GM19395 (cell line): ENCODE measurements around the gene ZBTB44.

Experiments
- ATAC-seq: cut with Tn5 transposase; IDR thresholded peaks from one replicate; pipeline ENCODE4 v1.9.1; 2021; ENCODE audit warnings: mild to moderate bottlenecking, moderate library complexity; ENCODE audit not compliant: unreplicated experiment

The ZBTB44 gene

DNA sequence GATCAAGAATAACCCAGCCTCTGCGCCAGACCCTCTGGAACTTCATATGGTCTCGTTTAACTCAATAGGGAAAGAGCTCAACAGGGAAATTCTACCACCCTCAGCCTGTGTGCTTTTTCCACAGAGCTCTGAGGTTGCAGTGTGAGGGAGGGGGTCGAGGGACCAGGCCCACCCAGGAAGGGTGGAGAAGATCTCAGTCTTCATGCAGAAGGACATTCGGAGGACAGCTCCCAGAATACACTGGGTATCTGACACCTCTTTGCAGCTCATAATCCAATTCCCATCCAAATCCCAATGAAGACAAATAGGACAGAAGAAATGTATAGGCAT lies 98.5 kb downstream of the ZBTB44 start:
- ATAC-seq: no peak

DNA sequence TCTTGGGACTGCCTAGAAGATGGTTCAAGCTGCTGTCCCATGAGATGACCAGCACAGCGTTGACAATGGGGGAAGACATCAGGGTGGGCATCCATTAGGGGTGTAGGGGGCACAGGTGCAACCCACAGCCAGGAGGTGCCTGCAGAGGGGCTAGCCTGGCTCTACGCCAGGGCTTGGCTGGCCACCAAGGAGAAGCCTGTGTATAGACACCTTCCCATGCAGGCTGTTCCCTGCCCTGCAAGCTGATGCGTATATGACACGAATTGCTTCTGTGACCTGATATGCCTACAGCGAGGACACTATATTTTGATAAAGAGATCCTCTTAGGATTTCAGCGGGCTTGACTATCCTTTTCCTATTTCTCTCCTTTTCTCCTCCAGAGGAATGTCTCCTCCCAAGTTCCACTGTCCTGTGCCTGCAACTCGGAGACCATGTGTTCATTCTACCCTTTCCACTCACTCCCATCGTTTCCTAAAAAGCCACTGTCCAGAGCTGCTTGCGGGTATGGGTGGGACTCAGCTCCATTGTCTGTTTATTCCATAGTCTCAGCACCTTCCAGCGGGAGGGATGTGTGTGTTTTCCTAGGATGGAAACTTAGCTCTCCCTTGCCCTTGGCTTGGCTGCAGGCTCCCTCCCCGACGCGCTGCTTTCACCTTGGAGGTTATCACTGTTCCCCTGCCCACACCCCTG lies 99.0 kb downstream of the ZBTB44 start:
- ATAC-seq: no peak

DNA sequence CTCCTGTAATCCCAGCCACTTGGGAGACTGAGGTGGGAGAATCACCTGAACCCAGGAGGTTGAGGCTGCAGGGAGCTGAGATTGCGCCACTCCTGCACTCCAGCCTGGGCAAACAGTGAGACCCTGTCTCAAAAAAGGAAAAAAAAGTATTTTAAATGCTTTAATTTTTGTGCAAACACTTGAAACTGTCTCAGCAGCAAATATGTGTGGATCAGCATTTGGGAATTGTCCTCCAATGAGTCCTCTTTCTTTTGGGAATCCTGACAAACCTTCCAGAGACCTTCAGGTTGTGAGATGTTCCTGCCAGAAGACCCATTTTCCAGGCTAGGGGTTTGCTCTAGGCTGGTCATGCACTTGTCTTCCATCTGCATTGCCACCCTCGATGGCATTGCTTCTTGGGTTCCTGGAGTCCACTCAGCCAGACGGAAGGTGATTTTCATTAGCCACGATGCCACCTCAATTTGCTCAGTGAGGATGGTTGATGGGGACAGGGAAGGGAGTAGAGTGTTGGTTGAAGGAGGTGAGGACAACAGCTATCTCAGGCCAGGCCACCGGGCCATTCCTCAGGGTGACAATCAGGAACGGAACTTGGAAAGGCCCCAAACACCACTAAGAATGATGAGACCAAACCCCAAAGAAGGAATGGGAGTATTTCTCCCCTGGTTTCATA lies 99.7 kb downstream of the ZBTB44 start:
- ATAC-seq: no peak

DNA sequence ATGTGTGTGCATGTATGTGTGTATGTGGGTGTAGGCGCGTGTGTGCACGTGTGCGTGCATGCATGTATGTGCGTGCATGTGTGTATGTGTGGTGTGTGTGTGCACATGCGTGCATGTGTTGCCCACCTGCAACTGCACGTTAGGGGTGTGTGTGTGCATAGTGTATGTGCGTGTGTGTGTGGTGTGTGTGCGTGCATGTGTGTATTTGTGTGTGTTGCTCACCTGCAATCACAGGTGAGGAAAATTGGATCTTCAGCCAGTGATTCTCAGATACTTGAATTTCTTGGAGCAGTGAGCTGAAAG lies 100.8 kb downstream of the ZBTB44 start:
- no peak for ATAC-seq

DNA sequence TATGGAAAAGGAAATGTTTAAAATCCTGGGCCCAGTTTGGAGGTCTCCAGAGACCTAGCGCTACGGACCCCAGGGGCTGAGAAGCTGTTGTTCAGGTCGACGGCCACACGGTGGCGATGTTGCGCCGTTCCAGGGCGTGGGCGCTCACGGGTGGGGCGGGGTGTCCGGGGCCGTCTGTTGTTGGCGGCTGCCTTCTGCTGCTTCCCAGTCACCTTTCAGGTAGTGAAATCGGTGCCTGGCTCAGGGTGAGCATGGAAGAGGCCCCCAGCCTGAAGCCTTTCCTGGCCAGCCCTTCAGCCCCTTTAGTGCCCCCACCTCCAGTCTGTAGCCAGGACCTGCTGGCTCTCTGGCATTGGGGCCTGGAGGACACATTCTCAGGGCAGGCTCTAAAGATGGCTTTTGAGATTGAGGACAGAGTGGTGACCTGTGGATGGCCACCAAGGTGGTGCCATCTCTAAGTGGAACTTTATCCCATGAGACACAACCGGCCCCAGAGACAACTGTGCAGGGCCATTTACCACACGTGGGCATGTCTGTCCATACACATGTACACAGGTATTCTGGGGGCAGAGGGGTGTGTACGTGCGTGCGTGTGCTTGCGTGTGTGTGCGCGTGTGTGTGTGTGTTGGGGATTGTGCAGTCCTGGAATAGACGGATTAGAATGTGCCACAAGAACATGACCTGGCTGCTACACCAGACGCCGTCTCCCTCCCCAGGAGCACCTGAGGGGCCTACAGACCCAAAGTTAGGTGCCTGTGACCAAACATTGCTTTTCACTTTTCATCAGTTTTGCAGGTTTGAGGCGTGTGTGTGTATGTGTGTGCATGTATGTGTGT lies 101.4 kb downstream of the ZBTB44 start:
- peak; percentile 83 for ATAC-seq

DNA sequence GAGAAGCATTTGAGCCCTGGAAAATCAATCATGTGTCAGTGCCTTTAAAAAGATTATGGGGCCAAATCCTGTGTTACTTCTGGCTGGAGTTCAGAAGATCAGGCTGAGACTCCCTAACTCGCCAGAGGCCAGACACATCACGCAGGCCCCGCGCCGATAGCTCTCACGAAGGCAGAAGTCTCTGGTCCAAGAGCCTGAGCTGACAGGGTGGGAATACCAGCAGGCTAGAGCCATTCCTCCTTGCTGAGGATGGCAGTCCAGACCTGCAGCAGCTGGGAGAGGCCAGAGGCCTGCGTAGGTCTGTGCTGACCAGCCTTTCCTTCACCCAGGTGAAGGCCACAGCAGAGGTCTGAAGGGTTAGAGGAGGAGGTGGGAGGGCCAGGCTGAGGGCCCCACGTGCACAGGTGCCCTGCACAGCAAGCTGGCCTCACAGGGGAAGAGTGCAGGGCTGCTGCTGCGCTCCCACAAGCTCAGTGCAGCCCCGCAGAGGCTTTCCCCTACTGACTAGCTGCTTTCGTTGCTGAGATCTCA lies 102.2 kb downstream of the ZBTB44 start:
- no peak for ATAC-seq

DNA sequence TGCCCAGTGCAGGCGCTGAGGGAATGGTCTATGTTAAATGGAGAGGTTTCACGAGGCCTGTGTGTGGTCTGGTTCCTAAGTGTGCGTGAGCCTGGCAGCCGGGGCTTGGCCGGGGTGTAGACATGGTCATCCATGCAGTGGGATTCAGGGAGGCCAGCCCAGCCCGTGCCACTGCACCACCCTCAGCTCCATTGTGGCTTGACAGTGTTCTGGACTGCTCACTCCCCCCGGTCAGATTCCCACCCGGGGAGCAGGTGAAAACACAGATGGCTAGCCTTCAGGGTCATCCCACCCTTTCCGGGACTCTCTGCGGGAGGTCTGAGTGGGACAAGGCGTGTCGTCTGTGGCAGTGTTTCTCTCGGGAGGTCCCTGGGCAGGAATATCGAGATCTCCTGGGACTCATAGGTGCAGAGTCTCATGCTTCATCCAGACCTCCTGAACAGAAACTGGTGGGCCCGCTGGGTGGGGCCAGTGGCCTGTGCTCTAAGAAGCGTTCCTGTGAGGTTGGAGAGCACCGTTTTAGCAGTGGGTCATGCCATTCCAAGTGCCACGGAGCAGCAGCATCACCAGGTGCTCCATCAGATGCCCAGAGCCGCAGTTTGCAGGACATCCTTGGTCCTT lies 102.8 kb downstream of the ZBTB44 start:
- no peak for ATAC-seq

DNA sequence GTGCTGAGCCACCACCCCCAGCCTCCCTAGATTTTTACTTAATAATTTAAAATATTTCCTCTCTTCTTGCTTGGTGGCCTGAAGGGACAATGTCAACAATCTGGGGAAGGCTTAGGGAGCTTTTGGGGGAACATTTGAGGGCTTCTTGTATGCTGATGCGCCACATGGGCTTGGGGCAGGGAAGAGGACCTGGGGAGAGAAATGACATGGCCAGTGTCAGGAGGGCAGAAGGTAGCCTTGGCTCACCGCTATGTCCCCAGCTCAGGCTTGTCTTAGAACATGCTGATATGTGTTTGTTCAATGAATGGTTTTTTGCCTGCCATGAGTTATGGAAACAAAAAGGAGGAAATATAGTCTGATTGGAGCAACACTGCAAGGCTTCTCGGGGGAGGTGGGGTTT lies 103.6 kb downstream of the ZBTB44 start:
- ATAC-seq: no peak

DNA sequence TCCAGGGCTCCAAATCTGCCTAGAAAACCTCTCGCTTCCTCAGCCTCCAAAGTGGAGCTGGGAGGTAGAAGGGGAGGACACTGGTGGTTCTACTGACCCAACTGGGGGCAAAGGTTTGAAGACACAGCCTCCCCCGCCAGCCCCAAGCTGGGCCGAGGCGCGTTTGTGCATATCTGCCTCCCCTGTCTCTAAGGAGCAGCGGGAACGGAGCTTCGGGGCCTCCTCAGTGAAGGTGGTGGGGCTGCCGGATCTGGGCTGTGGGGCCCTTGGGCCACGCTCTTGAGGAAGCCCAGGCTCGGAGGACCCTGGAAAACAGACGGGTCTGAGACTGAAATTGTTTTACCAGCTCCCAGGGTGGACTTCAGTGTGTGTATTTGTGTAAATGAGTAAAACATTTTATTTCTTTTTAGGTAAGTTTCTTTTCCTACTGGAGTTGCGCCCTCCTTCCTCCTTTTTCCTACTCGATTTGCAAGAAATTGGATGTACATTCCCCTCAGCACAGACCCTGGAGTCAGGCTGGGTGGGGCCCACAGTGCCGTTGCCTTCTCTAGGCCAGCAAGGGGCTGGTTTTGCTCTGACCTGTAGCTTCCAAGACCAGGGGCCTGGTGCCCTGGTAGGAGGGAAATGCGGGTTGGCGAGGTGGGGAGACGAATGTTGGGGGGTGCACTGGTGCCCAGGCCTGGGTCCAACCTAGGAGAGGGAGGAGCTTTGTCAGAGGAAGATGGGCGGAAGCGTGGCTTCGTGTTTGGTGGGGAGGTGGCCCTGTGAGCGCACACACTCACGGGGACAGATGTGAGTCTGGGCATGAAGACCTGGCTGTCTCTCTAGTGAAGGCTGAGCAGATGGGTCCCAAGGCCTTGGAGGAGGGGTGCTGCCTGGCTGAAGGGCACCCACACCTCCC lies 104.5 kb downstream of the ZBTB44 start:
- ATAC-seq: no peak

DNA sequence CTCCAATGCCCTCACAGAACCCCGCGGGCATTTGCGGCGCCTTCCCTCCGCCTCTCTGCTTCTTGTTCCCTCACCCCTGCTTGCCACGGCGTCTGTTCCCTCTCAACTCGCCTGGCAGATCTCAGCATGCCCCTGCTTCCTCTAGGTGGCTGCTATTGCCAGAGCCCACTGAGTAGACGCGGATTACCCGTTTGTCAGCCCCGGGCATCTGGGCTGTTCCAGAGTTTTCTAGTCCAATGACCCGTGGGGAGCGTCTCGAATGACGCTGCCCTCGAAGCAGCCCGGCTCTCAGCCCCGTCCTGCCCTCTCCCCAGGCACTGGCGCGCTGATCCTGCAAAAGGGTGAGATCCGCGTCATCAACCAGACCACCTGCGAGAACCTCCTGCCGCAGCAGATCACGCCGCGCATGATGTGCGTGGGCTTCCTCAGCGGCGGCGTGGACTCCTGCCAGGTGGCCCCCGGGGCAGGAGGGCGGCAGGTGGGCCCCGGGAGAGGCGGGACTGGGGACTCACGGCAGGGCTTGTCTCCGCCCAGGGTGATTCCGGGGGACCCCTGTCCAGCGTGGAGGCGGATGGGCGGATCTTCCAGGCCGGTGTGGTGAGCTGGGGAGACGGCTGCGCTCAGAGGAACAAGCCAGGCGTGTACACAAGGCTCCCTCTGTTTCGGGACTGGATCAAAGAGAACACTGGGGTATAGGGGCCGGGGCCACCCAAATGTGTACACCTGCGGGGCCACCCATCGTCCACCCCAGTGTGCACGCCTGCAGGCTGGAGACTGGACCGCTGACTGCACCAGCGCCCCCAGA lies 105.4 kb downstream of the ZBTB44 start:
- no peak for ATAC-seq

DNA sequence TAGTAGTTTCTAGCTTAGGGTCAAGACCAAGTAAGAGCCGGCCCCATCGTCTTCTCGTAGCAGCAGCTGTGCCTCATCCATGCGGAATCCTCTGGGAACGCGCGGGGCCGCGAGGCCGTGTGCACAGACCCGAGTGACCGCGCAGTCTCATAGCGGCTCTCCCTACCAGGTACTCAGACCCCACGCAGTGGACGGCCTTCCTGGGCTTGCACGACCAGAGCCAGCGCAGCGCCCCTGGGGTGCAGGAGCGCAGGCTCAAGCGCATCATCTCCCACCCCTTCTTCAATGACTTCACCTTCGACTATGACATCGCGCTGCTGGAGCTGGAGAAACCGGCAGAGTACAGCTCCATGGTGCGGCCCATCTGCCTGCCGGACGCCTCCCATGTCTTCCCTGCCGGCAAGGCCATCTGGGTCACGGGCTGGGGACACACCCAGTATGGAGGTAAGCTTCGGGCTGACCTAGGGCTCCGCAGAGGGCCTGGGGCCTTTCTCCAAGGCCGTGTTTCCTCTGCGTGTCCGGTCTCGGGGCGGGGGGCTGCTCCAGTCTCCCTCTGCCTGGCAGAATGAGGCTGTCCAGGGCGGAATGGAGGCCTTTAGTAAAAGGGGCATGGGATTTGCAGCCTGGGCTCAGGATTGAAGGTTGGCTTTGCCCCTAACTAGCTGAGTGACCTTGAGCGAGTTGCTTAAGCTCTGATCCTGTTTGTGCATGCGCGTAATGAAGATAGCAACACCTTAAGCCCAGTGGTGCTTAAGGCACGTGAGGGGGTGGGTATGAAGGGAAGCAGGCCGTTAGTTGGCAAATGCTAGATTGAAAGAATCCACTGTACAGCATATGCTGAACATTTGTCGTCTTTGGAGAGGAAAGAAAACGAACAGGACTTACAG lies 106.2 kb downstream of the ZBTB44 start:
- no peak for ATAC-seq

DNA sequence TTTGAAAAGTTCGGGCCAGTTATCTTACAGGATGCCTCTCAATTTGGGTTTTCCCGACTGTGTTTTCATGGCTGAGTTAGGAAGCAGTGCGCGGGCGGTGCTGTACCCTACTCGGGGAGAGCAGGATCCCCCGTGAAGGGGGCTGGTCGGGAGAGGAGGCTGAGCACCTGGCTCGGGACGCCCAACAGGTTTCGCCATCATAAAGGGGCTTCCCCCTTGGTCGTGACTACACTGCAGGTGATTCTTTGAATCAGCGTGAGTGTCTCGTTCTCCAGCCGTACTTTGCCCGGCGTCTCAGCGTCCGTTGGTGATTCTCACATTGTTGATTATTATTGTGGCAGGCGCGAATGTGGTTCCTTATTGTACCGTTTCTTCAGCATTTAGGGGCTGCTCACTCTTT lies 108.6 kb downstream of the ZBTB44 start:
- ATAC-seq: no peak

DNA sequence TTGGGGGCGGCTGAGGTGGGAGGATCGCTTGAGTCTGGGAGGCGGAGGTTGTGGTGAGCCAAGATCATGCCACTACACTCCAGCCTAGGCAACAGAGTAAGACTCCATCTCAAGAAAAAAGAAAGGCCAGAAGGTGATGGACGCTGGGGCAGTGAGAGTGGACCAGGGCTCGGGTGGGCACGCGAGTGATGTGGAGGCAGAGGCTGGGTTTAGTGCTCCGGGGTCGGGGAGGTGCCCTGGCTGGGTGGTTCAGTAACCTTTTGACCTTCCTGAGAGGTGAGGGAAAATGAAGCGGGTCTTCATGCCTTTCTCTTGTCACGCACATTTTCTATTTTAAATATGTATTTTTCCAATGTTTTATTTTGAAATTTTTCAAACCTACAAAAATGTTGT lies 110.0 kb downstream of the ZBTB44 start:
- no peak for ATAC-seq

DNA sequence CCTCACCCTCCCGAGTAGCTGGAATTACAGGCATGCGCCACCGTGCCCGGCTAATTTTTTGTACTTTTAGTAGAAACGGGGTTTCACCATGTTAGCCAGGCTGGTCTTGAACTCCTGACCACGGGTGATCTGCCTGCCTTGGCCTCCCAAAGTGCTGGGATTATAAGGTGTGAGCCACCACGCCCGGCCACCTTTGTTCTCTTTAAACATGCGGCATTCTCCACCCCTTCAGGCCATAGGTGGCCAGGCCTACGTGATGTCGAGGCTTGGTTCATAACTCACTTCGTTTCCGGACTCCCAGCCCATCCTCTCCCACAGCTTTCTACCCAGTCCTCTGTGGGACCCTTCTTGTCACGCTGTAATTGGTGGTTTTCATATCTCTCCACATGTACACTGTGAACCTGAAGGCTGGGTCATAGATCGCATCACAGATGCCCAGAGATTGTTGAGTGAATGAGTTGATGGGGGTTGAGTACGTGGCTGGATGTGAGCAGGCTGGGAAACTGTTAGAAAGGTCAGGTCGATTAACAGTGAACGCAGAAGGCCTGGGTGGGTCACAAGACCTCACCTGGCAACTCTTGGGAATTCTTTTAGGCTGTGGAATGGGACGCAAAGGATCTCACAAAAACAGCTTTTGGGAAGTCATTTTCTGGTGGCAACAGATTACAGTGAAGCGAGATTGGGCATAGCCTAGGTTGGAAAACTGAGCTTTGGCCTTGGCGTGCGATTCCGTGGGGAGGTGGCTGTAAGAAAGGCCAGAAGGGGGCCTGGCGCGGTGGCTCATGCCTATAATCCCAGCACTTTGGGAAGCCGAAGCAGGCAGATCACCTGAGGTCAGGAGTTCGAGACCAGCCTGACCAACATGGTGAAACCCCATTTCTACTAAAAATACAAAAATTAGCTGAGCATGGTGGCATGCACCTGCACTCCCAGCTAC lies 110.7 kb downstream of the ZBTB44 start:
- no peak for ATAC-seq

DNA sequence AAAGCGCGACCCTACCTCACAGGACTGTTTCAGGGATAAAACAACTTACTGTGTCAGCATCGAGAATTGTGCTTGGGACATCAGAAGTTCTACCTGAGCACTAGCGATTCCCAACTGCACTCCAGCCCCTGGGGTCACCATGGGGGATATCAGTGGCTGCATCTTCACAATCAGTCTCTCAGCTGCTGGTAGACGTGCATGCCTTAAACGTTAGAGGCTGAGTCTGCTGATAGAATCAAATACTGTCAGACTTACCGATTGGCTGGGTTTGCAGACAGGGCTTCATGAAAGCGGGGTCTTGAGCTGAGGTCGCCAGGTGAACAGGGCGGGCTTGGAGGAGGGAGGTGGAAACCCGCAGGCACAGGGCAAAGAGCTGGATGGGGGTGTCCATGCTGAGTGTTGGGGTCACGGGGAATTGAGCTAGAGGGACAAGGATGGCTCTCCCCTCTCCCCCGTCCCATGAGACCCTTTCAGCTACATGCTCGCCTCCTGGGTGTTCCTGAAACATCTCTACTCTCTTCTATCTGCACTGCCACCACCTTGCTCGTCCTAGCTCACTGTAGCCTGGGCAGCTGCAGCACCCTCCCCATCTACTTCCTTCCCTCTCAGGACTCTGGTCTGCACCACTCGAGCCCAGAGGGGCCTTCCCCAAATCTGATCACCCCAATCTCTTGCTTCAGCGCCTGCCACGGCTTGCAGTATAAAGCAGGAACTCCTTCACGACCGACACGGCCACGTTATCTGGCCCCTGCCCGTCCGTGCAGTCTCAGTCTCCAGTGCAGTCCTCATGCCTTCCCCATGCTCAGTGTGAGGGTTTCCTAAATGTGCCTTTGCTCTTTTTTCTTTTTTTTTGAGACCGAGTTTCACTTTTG lies 111.7 kb downstream of the ZBTB44 start:
- ATAC-seq: no peak

DNA sequence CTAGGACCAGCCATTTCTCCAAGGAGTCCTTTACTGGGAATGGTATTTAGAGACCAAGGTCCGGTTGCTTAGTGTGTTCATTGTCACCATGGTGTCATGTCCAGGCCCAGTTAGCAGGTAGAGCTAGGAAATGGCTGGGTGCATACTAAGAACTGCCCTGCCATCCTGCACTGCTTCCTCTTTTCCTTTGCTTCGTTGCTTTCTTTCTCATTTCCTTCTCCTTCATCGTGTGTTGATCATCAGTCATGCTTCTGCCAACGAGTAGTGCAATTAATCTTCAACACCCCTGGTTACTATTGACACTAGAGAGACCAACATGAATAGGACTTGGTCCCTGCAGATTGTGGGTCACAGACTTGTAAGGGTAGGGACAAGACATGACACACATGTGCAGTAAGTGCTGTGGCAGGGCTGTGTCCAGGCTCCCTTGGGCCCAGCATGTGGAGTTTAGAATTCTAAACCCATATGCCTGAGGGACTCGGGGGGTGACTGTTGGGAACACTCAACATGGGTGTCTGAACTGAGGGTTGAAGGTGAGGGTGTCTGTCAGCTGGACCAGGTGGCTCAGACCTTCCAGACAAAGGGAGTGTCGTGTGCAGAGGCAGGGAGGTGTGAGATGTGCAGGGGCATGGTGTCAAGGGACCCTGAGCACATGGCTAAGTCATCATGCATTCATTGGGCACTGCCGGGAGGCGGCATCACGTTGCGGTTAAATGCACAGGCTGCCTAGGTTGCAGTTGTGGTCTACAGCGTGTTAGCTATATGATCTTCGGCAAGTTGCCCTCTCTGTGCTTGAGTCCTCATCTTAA lies 112.5 kb downstream of the ZBTB44 start:
- no peak for ATAC-seq
